NCI-H2107 treated with DMSO at 0.1 percent for 48 hours (cell line): ENCODE measurements around the gene SLC5A10.

Experiments
- DNase-seq: peaks from one replicate; lab custom pipeline; 2025; ENCODE audit not compliant: unreplicated experiment; lab: John Stamatoyannopoulos, UW

SLC5A10 gene

DNA sequence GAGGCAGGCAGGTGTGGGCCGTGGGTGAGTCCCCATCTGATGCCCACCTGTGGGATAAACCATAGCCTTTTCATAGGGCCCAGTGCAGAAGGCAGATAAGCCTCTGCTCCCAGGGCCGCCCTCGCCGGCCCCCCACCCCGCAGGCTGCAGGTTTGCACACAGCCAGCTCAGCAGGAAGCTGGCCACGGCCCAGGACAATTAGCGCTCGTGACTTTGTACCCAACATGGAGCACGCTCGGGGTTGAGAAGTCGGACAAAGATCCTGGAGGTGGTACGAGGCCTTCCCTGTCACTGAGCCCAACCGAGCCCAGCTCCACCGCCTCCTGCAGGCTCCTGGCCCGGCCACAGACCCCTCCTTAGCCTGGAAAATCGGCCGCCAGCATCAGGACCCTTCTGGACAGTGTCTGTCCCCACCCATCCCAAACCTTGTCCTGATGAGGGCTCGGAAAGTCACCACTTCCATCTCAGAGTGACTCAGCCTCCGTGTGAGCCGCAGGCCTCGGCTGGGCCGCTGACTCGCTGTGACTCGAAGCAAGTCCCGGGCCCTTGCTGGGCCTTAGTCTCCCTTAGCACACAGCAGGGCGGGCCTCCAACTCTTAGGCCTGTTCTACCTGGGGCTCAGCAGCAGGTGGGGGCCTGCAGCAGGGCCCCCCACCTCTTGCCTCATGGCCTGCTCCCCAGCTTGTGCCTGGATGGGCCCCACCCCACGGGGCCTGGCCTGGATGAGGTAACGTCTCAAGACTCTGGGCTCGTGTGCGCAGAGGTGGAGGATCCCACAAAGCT lies 29.9 kb downstream of the SLC5A10 start:
- DNase-seq = no peak

DNA sequence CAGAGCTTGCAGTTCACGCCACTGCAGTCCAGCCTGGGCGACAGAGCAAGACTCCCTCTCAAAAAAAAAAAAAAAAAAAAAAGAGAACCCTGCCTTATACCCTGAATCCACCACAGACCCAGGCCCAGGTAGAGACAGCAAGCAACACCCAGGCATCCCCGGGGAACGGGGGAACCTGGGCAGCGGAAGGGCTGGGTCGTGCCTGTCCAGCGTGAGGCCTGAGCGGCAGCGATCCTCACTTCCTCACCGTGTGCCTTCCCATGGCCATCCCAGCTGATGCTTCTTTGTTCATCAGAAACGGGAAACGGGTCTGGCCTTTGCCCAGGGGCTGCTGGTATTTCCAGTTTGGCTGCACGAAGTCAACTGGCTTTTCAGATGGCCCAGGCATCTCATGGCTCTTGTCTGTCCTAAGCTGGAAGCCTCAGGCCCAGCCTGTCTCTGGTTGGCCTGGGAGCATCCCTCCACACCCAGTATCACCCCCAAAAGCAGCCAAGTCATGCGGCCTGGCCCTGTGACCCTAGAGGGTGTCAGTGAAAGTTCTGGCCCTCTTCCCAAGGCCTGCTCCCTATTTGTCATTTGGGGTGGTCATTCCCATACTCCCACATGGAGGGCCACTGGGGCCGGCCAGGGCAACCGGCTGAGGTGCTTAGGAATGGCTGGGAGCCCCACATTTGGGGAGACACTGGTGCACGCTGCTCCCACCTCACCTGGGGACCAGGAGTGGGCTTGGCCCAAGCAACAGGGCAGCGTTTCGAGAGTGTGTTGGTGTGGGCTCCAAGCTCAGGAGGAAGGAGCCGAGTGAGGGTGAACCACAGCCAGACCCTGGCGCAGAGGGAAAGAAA lies 32.5 kb downstream of the SLC5A10 start:
- DNase-seq = no peak

DNA sequence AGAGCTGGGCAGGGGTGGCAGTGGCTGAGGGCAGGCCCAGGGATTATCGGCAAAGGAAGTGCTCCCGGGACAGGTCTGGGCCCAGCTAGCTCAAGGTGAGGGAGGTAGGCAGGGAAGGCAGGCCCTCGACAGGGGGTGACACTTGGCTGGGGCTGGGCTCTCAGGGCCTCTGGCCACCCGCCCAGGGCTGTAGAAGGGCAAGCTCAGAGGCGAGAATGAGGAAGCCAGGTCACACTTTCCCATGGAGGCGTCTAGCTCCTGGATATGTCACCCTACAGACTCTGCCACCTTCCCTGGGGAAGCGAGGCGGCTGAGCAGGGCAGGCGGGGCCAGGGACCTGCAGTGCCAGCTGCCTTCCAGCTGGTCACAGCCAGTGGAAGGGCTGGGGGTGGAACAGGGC lies 33.5 kb downstream of the SLC5A10 start:
- no peak for DNase-seq

DNA sequence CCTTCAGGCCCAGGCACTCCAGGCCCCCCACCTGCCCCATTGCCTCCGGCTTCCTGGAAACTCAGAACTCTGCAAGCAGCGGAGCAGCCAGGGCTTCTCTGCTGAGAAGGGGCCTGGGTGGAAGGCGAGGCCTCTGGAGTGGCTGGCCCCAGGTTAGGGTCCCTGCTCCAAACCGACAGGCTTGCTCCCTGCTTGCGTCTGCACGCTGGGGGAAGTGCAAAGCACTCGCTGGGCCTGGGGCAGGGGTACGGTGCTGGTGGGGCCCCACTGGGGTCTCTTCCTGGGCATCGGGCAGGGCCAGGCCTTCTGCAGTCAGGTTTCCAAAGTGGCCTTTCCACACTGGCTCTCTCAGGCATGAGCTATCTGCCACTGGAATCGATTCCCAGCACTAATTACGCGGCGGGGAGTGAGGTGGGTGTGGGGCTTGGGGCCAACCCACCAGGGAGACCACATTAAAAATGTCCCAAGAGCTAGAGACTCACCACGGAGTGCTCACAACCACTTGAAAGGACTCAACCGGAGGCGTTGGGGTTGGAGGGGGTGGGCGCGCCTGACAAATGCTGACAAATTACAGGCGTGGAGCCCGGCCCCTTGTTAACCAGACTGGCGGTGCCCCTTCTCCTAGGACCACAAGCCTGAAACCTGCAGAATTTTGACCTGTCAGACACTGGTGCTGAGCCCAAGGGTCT lies 34.7 kb downstream of the SLC5A10 start:
- DNase-seq = no peak

DNA sequence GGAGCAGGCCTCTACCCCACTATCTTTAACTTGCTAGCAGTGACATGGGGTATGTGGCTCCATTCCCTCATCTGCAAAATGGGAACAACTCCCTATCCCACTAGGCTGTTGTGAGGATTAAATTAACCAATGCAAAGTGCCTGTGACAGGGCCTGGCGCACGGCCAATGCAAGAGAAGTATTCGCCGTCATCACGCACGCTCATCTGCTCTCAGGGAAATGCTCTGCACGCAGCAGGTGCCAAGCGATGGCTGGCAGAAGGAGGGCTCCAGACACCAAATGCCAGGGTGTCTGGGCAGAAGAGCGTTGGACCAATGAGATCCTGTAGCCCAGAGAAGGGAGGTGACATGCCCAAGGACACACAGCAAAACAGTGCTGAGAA lies 35.3 kb downstream of the SLC5A10 start:
- no peak for DNase-seq

DNA sequence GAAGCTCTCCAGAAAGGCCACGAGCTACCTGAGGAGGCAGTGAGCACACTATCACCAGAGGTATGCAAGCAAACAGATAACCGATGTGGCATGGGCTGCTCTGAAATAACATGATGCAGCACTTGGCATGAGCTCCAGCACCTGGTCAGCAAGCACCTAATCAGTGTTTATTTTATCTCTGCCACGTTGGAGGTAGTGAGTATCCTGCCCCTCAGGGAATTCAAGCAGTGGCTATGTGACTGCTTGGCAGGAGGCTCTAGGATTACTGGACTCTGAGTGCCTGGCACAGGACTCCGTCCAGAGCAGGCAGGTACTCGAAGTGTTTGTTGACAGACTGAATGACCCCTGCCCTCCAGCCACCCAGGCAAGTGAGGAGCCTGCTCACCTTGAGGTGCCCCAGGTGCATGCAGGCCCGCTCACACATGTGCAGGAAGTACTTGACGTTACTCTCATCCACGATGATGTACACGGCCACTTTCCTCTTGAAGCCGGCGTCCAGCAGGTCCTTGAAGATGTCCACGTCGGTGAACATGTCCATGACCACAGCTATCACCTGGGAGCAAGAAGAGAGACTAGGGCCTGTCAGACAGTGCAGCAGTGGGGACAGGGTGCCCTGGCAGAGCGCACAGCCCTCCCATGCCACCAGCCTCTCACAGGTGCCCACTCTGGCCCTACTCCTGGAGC lies 36.0 kb downstream of the SLC5A10 start:
- no peak for DNase-seq

DNA sequence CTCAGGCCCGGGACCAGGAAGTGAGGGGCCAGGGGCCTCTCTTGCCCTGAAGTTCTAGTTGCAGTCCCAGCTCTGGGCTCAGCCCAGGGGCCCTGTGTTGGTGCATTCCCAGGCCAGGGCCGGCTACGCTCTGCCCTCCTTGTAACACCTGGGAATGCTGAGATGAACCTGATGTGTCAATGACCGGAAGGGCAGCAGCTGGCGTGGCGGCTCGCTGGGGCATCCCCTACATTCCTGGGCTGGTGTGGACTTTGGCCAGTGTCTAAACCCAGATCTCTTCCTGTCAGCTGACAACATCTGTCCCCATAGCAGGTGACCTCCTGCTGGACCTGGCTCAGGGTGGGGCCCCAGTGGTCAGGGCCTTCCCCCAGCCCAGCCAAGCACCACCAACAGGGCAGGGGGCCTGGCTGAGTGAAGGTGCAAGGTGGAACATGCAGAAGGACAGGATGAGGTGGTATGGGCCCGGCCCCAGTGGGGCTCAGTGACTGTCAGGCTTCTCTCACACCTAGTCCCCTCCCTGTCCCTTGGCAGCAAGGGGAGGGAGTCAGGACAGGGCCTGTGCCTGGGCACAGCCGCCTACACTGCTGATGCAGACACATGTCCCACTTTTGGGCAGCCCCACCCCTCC lies 36.7 kb downstream of the SLC5A10 start:
- DNase-seq = no peak

DNA sequence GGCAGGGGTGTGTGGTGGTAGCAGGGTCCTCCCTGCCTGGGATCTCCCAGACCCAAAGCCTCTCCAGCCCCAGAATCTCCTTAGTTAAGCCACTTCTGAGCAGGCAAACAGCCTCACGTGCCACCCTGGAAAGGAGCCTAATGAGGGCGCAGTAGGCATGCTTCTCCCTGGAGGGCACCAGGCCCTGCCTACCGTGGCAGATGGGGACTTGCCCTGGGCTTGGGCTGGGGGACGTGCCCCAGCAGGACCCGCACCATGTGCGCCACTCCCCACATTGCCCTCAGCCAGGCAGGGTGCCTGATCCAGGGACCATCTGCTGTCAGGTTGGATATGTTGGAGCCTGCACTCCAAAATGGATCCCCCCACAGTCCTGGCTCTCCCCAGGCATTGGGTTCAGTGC lies 38.4 kb downstream of the SLC5A10 start:
- DNase-seq = no peak

DNA sequence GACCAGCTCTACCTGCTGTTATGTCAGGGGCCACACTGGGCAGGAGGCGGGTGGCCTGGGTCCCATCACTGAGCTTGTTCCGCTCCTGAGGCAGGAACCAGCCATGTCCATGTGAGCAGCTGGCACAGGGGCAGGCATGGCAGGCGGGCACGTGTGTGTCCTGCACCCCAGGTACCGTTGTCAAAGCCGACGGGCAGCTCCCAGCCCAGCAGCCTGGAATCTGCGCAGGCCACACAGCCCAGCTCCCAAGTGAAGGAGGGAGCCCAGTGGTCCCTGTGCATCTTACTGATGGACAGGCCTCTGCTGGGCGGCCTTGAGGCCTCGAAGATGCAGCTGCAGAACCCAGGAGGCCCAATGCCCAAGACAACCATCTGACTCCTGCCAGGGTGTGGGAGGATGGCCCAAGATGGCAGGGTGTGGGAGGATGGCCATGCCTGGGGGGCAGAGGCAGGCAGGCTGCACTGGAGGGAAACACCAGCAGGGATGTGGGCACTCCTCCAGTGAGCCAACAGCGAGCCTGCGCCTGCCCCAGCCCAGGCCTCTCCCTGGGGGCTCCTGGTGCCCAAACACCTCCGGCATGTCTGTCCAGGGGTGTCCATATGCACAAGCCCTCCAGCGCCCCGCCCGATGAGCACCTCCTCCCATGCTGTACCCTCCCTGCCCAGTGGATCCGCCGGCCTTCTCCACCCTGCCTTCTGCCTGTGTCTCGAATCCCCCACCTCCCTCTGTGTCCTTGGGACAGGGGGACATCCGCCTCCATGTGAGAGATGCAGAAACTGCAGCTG lies 39.8 kb downstream of the SLC5A10 start:
- no peak for DNase-seq

DNA sequence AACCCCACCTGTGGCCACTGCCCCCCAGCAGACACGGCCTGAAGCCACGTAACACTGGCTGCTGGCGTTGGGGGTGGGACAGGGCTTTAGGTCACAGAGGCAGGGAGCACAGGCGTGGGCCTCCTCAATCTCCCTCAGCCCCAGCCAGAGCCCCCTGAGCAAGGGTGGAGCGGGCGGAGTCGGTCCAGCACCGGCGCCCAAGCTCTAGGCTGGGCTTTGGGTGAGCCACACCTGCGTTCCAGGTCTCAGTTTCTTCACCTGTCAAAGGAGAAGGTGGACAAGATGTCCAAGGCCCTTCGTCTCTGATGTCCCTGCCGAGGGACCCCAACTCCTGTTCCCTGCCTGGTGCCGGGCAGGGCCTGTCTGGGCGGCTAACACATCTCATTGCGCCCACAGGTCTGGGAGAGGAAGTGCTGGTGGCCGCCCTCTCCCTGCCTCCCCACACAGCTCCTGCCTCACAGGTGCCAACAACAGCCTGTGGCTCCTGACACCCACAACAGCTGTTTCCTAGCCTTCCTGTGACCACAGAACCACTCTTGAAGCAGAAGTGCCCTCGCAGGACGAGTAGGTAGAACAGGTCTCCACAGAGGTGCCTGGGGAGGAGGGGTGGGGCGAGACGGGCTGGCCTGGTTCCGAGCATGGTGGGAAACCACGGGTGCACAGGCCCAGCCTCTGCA lies 40.6 kb downstream of the SLC5A10 start:
- peak; percentile 54 for DNase-seq

DNA sequence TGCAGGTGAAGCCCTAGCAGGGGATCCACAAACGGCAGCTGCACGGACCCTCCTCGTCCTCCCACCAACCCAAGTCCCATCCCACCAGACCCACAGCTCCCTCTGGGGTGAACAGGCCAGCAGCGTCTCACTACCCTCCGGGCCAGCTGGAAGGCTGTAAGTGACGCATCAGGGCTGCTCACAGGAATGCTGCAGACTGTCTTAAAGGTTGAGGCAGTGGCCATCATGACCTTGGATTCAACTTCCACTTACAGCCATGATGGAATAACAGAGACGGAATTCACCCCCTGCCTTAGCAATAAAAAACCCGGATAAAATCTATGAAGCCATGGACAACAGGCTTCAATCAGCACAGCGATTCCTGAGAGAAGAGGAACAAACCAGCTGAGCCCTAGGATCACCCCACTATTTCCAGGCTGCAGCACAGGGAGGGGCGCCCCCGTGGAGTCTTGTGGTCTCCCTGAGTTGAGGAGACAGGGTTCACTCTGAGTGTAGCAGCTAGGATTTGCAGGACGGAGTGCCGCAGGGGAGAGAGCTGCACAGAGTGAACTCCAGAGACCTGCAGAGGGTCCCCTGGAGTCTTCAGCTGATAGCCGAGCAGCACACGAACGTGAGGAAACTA lies 42.1 kb downstream of the SLC5A10 start:
- no peak for DNase-seq

DNA sequence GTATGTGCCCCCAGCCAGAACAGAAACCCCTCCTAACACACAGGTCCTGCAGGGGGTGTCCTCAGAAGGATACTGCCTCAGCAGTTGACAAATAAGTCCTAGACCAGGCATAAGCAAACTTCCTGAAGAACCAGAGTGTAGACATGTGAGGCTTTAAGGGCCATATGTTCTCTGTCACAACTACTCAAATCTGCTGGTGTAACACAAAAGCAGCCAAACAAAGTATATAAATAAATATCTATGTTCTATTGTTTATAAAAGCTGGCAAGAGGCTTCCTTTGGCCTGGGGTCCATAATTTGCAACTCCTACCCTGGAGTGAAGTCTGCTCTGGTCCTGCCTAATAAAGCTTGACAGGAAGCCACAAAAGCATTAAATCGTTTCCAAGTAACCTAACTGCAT lies 42.7 kb downstream of the SLC5A10 start:
- no peak for DNase-seq

DNA sequence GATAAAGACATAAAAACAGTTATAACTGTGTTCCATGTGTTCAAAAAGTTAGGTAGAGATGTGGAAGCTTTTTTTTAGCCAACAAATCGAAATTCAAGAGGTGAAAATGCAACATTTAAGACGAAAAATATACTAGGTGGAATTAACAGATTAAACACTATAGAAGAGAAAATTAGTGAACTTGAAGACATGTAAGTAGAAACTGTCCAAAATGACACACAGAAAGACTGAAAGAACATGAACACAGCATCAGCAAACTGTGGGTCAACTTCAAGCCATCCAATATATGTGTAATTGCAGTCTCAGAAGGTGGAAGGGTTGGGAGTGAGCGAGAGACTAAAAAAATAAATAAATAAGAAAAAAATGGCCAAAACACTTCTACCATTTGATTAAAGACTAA lies 43.3 kb downstream of the SLC5A10 start:
- DNase-seq = no peak

DNA sequence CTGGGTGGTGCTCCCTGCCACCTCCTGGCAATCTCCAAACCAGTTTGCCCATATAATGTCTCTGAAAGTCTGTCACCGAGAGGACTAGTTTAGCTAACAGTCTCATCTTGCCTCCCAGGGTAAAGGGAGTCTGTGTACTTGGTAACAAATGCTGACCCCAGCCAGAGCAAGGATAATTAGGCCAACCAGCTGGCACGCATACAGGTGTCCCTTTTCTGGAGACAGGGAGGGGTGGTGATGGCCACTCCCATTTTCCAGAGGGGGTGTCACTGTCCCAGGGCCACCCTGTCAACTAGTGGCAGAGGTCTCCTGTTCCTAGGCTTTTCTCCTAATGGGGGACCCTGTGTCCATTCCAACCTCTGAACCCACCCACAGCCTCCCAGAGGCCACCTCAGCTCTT lies 44.5 kb downstream of the SLC5A10 start:
- DNase-seq = no peak

DNA sequence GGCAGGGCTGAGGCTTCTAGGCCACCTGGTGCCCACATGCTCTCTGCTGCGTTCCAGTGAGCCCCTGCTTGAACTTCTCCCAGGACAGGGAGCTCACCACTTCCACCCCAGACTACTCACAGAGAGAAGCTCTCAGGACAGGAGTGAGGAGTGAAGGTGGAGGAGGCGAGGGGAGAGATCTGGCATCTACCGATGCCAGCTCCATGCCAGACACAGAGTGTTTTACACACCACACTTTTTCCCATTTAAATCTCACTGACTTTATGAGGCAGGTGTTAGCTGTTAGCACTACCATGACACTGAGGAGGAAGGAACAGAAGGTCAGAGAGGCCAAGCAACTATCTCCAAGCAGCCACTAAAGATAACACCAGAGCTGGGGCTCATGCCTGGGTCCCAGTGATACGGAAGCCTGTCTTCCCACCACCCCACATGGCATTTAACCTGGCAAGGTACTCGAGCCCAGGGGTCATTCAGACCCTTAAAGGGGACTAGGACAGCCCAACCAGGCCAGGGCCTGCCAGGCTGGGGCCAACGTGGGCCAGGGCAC lies 45.8 kb downstream of the SLC5A10 start:
- DNase-seq = no peak

DNA sequence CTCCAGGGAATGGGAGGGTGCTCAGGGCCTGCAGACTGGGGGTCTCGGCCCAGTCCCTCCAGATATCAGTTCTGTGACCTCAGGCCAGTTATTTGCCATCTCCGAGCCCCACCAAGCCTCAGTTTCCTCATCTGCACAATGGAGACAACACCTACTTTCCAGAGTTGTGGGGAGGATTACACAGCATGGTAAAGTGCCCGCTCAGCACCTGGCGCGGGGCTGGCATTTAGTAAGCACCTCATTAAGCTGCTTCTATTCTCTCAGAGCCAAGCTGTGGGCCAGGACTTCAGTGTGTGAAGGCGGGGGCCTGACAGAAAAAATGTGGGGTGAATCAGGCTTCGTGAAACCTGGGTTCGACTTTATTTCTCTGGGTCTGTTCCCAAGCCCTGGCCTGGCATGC lies 47.4 kb downstream of the SLC5A10 start:
- DNase-seq = no peak

DNA sequence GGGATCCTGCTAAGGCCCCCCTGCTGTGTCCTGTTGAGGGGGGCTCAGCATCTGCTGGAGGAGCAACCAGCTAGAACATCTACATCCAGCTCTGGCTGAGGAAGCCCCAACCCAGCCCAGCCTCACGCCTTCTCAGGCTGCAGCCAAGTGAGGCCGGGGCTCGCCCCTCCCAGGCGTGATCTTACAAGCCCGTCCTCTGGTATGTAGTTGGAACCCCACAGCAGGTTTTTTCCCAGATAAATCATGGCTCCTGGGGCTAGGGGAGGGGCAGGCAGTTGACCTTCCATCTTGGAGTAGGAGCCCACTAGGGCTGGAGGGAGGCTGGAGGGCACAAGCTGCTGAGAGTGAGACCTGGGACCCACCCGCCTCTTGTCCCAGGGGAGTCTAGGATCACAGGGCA lies 47.9 kb downstream of the SLC5A10 start:
- DNase-seq = no peak

DNA sequence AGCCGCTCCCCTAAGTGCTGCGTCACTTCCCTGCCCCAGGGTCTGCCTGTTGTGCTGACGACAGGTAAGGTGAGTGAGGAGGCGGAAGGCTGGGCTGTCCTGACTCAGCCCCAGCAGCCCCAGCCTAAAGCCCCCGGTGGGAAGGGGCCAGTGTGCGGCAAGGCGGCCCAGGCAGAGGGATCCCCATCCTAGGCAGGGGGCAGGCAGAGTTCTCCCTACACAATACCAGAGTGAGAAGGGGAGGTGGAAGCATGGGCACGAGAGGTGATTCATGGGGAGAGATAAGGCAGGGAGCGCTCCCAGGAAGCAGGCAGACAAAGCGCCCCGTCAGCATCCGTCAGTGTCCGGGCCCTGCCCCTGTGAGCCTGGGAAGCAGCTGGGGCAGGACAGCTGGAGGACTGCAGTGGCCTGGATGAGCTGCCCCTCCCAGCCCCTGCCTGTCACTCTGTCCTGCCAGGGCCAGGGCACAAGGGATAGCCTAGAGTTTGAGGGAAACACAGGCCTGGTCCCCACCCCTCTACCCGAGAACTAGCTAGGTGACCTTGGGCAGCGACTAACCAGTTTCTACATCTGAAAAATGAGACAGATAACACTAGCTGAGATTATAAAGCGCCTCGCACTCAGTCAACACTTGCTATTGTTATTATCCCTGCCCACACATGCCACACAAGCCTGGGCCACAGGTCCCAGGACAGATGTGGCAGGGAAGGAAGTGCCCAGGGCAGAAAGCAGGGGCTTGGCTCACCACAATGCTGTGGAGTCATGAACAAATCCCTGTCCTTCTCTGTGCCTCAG lies 48.8 kb downstream of the SLC5A10 start:
- DNase-seq = no peak
